HL-60 (cell line): ENCODE results near the gene NRARP.

Experiments
- DNase-seq, 2 experiments: peaks; one replicate each; pipeline ENCODE4 v3.0.0-alpha.2; 2010 to 2020; ENCODE audit warnings: low read depth in 1 of 2, low spot score in 1 of 2
- H3K27ac ChIP-seq: fragments of 250-450 bp; sonication (Bioruptor Pico); replicated peaks from 2 replicates; pipeline ENCODE4 v1.5.1; 2020; ENCODE audit warnings: mild to moderate bottlenecking, moderate library complexity
- H3K27me3 ChIP-seq: fragments of 250-450 bp; sonication (Bioruptor Pico); 2 replicates; pipeline ENCODE4 v1.5.1; 2021; ENCODE audit warnings: mild to moderate bottlenecking, moderate library complexity; ENCODE audit not compliant: insufficient read depth, poor library complexity, severe bottlenecking
- H3K4me3 ChIP-seq: replicated peaks from 2 replicates; pipeline ENCODE4 v1.5.1; 2011; ENCODE audit warnings: mild to moderate bottlenecking, control low read depth, low read length; ENCODE audit not compliant: insufficient read depth
- GABPA ChIP-seq: IDR thresholded peaks from 2 replicates; pipeline ENCODE4 v1.6.1; 2012; ENCODE audit warnings: low read depth
- POLR2AphosphoS5 ChIP-seq: IDR thresholded peaks from 2 replicates; pipeline ENCODE4 v1.6.1; 2012; ENCODE audit warnings: low read depth
- SPI1 ChIP-seq: IDR thresholded peaks from 2 replicates; pipeline ENCODE4 v1.6.1; 2012; ENCODE audit warnings: low read depth, mild to moderate bottlenecking, borderline replicate concordance
- TF ChIP-seq, protein P1 (sequence below): IDR thresholded peaks from 2 replicates; pipeline ENCODE4 v1.6.1; 2012; ENCODE audit warnings: low read depth; ENCODE audit not compliant: insufficient replicate concordance
- TF ChIP-seq, protein P2 (sequence below): IDR thresholded peaks from one replicate; pipeline ENCODE4 v1.5.1; 2011; ENCODE audit warnings: low read length, control low read depth, inconsistent platforms; ENCODE audit not compliant: insufficient read depth

The NRARP gene

DNA sequence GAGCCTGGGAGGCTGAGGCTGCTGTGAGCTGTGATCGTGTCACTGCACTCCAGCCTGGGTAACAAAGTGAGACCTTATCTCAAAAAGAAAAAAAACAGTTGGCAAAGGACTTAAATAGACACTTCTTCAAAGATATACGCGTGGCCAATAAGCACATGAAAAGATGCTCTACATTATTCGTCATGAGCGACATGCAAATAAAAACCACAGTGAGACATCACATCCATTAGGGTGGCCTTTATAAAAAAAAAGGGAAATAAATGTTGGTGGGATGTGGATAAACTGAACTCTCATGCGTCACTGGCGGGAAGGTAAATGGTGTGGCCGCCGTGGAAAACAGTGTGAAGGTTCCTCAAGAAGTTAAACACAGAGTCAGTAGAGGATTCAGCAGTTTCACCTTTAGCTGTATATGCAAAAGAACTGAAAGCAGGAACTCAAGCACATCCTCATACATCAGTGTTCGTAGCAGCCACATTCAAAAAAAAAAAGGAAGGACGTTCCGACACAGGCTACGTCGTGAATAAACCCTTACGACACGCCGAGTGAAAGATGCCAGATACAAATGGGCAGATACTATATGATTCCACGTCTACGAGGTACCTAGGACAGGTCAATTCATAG is 24.5 kb upstream of the NRARP start:
- no peaks in the 10 kb centered on the region for H3K27me3 ChIP-seq
- H3K27ac ChIP-seq, result no peak overlapping the region
- peak; percentile 37 to 60 for DNase-seq
- TF ChIP-seq, protein P1, sequence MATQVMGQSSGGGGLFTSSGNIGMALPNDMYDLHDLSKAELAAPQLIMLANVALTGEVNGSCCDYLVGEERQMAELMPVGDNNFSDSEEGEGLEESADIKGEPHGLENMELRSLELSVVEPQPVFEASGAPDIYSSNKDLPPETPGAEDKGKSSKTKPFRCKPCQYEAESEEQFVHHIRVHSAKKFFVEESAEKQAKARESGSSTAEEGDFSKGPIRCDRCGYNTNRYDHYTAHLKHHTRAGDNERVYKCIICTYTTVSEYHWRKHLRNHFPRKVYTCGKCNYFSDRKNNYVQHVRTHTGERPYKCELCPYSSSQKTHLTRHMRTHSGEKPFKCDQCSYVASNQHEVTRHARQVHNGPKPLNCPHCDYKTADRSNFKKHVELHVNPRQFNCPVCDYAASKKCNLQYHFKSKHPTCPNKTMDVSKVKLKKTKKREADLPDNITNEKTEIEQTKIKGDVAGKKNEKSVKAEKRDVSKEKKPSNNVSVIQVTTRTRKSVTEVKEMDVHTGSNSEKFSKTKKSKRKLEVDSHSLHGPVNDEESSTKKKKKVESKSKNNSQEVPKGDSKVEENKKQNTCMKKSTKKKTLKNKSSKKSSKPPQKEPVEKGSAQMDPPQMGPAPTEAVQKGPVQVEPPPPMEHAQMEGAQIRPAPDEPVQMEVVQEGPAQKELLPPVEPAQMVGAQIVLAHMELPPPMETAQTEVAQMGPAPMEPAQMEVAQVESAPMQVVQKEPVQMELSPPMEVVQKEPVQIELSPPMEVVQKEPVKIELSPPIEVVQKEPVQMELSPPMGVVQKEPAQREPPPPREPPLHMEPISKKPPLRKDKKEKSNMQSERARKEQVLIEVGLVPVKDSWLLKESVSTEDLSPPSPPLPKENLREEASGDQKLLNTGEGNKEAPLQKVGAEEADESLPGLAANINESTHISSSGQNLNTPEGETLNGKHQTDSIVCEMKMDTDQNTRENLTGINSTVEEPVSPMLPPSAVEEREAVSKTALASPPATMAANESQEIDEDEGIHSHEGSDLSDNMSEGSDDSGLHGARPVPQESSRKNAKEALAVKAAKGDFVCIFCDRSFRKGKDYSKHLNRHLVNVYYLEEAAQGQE, result no peak
- TF ChIP-seq SPI1, result peak; percentile 56; the same call in 1 of the 2 replicates
- peak overlapping the region; percentile 25 for H3K4me3 ChIP-seq

DNA sequence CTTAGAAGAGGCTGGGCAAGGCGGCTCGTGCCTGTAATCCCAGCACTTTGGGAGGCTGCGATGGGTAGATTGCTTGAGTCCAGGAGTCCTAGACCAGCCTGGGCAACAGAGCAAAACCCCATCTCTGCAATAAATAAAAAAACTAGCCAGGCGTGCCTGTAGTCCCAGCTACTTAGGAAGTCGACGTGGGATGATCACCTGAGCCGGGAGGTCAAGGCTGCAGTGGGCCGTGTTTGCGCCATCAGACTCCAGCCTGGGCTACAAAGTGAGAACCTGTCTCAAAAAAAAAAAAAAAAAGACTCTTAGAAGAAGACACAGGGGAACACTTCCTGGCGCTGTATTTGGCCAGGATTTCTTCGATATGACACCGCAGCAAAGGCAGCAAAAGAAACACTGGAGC is 23.7 kb upstream of the NRARP start:
- no peak overlapping the region for H3K27ac ChIP-seq

DNA sequence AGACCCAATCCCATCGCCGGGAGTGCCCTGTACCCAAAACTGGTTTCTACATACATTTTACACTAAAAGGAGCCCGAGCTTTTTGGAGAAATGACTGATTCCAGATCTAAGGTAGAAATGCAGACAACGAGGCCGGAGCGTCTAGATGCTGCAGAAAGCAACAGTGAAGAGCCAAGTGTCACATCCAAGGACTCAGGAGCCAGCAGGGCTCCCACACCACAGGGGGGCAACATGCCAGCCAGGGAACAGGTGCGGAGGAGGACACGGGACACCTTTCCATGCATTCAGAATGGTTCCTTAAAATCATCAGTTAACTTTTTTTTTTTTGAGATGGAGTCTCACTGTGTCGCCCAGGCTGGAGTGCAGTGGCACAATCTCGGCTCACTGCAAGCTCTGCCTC is 23.1 kb upstream of the NRARP start:
- H3K27me3 ChIP-seq, result no peaks in the 10 kb centered on the region
- no peak for DNase-seq
- no peak overlapping the region for H3K27ac ChIP-seq
- no peak overlapping the region for H3K4me3 ChIP-seq
- TF ChIP-seq, protein P2, sequence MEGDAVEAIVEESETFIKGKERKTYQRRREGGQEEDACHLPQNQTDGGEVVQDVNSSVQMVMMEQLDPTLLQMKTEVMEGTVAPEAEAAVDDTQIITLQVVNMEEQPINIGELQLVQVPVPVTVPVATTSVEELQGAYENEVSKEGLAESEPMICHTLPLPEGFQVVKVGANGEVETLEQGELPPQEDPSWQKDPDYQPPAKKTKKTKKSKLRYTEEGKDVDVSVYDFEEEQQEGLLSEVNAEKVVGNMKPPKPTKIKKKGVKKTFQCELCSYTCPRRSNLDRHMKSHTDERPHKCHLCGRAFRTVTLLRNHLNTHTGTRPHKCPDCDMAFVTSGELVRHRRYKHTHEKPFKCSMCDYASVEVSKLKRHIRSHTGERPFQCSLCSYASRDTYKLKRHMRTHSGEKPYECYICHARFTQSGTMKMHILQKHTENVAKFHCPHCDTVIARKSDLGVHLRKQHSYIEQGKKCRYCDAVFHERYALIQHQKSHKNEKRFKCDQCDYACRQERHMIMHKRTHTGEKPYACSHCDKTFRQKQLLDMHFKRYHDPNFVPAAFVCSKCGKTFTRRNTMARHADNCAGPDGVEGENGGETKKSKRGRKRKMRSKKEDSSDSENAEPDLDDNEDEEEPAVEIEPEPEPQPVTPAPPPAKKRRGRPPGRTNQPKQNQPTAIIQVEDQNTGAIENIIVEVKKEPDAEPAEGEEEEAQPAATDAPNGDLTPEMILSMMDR, result no peak
- TF ChIP-seq SPI1 (no peak), GABPA (no peak), POLR2AphosphoS5 (no peak)
- TF ChIP-seq, protein P1, result no peak

More for the DNA sequence above, 23.7 kb upstream of the NRARP start:
- TF ChIP-seq, protein P2, result no peak
- TF ChIP-seq, protein P1, result no peak
- TF ChIP-seq POLR2AphosphoS5 (no peak), SPI1 (no peak), GABPA (no peak)
- Histone ChIP-seq H3K4me3 (no peak overlapping the region), H3K27me3 (no peaks in the 10 kb centered on the region)
- DNase-seq, result no peak
